Endothelial cell of umbilical vein (primary cell): Measurements from ENCODE around the gene HSPBAP1.

Experiments
- CTCF ChIP-seq, 2 donors: IDR thresholded peaks; 1 replicate in 1 of 2; 2 replicates in 1 of 2; pipeline ENCODE4 v1.5.1; 2011; ENCODE audit warnings: low read length in 2 of 2, mild to moderate bottlenecking in 2 of 2, moderate library complexity in 2 of 2, control low read depth in 1 of 2, inconsistent platforms in 1 of 2, low read depth in 1 of 2; ENCODE audit not compliant: insufficient read depth in 1 of 2; ENCODE audit errors: extremely low read depth in 1 of 2
- EZH2 ChIP-seq: IDR thresholded peaks from 2 replicates; pipeline ENCODE4 v1.6.1; 2012; ENCODE audit warnings: borderline replicate concordance, low read depth, mild to moderate bottlenecking, moderate library complexity, low read length, inconsistent platforms; ENCODE audit not compliant: severe bottlenecking
- JUN ChIP-seq: IDR thresholded peaks from 2 replicates; pipeline ENCODE4 v1.6.1; 2011; ENCODE audit warnings: borderline replicate concordance, low read depth; ENCODE audit not compliant: insufficient read length, insufficient read depth
- MYC ChIP-seq: IDR thresholded peaks from one replicate; pipeline ENCODE4 v1.6.1; 2011; ENCODE audit warnings: mild to moderate bottlenecking, low read depth, low read length
- POLR2A ChIP-seq: IDR thresholded peaks from 2 replicates; pipeline ENCODE4 v1.6.1; 2012; ENCODE audit warnings: low read depth, mild to moderate bottlenecking, control low read depth, low read length
- POLR2AphosphoS5 ChIP-seq: IDR thresholded peaks from 2 replicates; pipeline ENCODE4 v1.6.1; 2012; ENCODE audit warnings: low read depth, mild to moderate bottlenecking, control low read depth, low read length, moderate library complexity; ENCODE audit not compliant: insufficient read depth
- TF ChIP-seq, protein P1 (sequence below): IDR thresholded peaks from 2 replicates; pipeline ENCODE4 v1.6.1; 2011; ENCODE audit not compliant: insufficient read depth, insufficient read length

DNA sequence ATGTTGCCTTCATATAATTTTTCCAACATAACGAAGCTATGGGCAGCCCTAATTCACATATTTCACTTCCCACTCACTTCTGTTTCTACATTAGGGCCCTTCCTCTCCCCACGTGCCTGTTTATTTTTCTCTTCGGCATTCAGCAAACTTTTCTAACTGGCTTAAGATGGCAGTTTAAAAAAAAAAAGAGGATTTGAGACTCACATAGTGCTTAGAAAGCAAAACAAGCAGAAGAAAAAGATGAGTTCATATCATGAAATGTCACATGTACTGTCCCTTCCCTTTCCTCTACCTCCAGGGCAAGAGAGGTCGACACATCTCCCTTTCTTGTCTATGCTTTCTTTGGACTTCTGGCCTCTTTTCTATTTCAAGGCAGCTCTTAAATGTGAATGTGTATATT is 31.8 kb upstream of the HSPBAP1 start:
- TF ChIP-seq POLR2AphosphoS5 (no peak), CTCF (IDR thresholded peaks at IDR 0.05; ENCODE audit: extremely low read depth in 1 of 2, insufficient read depth in 1 of 2, low read depth in 1 of 2, low read length in 2 of 2) (no peak), POLR2A (no peak), EZH2 (no peak), MYC (no peak), JUN (no peak)
- TF ChIP-seq, protein P1, sequence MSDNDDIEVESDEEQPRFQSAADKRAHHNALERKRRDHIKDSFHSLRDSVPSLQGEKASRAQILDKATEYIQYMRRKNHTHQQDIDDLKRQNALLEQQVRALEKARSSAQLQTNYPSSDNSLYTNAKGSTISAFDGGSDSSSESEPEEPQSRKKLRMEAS = no peak
